ENCODE measurements around the gene RAB44.
A peak's percentile ranks its signal among the peaks of the same experiment; 100 is the strongest.

Gene RAB44

GRCh38 chr6:36668591-36668990, 29.0 kb upstream of the RAB44 start:
- no peak for DNase-seq

DNA sequence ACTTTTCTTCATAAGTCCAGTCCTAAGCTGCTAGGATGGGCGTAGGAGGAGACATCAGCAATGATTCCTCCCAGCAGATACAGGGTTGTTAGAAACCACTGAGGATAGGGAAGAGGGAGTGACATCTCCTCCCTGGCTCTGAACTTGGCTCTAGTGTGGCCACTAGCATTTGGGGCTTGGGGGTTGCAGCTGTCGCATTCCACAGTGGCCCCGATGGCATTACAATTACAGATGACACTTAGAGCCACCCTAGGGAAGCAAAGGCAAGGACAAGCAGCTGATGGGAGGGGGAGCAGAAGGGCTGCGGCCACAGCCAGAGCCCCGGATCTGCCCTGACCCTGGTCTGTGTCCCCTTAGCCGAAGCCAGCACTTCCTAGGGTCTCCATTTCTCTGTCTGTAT, 28.6 kb upstream of the RAB44 start:
- DNase-seq, result no peak

DNA sequence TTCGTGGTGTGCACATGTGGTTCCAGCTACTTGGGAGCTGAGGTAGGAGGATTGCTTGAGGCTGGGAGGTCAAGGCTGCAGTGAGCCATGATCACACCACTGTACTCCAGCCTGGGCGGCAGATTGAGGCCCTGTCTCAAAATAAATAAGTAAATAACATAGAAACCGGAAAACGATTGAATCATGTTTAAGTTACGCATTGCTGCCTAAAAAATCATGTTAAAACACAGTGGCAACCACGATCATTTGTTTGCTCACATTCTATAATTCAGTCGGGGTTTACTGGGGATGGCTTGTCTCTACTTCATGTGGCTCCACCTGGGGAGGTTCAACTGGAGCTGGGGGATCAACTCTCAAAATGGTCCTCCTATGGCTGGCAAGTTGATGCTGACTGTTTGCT, 27.4 kb upstream of the RAB44 start:
- no peak for DNase-seq

DNA sequence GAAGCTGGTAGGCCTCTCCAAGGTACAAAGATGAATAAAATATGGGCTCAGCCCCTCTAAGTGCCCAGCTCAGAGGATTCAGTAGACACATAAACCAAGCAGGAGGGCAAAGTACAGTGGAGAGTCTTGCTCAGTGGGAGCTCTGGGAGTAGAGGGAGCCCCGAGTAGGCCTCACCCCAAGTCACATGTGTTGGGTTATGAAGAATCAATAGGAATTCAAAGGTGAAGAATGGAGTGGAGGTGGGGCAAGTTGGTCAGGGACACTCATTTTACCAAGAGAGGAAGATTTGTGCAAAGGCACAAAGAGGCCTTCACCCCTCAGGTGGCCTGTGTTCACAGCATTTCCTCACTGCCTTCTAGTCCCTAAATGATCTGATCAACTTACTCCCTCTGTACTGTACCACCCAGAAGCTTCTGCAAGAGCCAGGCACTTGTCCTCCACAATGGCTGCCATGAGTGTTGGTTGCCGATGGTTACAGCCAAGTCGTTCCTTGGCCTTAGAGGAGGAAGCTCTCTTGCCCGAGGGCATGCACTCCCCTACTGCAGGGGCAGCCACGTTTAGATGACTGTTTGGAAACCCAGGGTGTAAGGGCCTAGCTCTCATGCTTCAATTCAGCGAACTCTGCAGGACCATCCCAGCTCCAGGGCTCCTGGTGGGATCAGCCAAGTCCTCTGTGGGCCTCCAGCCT, 25.8 kb upstream of the RAB44 start:
- DNase-seq, result no peak

GRCh38 chr6:36673882-36674281, 23.7 kb upstream of the RAB44 start:
- no peak for DNase-seq

GRCh38 chr6:36674942-36675341, 22.7 kb upstream of the RAB44 start:
- DNase-seq, result no peak

DNA sequence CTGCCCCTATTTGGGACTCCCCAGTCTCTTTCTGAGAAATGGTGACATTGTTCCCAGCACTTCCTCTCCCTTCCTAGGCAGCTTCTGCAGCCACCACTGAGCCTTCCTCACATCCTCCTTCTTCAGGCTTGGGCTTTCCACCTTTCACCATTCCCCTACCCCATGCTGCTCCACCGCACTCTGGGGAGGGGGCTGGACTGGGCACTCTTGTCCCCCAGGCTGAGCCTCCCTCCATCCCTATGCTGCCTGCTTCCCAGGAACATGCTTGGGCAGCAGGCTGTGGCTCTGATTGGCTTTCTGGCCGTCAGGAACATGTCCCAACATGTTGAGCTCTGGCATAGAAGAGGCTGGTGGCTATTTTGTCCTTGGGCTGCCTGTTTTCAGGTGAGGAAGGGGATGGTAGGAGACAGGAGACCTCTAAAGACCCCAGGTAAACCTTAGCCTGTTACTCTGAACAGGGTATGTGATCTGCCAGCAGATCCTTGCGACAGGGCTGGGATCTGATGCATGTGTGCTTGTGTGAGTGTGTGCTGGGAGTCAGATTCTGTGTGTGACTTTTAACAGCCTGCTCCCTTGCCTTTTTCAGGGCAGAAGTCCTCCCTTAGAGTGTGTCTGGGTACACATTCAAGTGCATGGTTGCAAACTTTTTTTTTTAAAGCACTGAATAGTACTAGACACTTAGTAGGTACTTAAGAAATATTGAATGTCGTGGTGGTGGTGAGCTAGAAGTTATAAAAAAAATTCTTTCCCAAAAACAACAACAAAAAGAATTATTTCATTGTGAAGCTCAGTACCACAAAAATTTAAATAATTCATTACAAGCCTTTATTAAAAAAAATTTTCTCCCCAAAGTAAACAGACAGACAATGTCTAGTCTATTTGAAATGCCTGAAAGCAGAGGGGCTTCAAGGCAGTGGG, 21.2 kb upstream of the RAB44 start:
- DNase-seq, result no peak

GRCh38 chr6:36677059-36677749, 20.4 kb upstream of the RAB44 start:
- no peak for DNase-seq

DNA sequence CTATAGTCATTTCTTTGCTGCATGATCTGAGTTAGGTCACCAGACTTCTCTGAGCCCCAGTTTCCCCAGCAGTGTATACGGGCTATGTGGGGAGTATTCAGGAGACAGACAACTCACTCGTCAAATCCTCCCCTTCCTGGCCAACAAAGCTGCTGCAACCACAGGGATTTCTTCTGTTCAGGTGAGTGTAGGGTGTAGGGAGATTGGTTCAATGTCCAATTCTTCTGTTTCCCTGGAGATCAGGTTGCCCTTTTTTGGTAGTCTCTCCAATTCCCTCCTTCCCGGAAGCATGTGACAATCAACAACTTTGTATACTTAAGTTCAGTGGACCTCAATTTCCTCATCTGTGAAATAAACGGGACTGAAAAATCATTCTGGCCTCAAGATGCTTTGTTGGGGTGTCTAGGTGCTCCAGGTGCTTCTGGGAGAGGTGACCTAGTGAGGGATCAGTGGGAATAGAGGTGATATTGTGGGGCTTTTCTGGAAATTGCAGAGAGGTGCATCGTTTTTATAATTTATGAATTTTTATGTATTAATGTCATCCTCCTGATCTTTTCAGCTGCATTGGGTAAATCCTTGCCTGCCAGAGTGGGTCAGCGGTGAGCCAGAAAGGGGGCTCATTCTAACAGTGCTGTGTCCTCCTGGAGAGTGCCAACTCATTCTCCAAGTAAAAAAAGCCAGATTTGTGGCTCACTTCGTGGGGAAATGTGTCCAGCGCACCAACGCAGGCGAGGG, 19.7 kb upstream of the RAB44 start:
- no peak for DNase-seq

DNA sequence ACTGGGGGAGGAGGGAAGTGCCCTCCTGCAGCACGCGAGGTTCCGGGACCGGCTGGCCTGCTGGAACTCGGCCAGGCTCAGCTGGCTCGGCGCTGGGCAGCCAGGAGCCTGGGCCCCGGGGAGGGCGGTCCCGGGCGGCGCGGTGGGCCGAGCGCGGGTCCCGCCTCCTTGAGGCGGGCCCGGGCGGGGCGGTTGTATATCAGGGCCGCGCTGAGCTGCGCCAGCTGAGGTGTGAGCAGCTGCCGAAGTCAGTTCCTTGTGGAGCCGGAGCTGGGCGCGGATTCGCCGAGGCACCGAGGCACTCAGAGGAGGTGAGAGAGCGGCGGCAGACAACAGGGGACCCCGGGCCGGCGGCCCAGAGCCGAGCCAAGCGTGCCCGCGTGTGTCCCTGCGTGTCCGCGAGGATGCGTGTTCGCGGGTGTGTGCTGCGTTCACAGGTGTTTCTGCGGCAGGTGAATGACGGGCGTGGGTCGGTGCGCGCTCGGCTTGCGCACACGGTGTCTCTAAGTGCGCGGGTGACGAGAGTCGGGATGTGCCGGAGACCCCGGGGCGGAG, 19.1 kb upstream of the RAB44 start, which contains the start of gene CDKN1A:
CDKN1A (plus strand) TSS at position 227 of the 555 bp plus-strand sequence. CDS start 5,388 bp downstream, outside the sequence.
- peak; percentile 64 to 72 for DNase-seq

- no peak for DNase-seq
Measured at GRCh38 chr6:36679043-36679833, 18.4 kb upstream of the RAB44 start.

GRCh38 chr6:36682328-36683144, 15.1 kb upstream of the RAB44 start:
- peak; percentile 32 to 39 for DNase-seq

DNA sequence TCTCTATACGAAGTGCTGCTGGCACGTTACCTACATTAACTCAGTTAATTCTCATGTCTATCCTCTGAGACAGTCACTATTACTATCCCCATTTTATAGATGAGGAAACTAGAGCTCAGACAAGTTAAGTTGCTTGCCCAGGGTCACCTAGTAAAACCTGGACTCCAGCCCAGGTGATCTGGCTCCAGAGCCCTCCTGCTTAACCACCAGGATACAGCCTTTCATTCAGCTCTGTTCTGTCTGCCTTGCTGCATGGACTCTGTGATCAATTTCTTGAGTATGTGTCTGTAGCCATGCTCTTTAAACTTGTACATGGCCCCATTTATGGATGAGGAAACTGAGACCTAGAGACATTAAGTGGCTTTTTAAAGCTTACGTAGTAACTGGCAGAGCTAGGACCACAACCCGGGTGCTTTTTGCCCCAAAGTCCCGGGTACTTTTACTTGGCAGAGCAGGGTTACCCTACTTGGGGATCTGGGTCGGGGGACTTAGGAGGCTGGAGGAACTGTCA, 14.4 kb upstream of the RAB44 start:
- no peak for DNase-seq

DNA sequence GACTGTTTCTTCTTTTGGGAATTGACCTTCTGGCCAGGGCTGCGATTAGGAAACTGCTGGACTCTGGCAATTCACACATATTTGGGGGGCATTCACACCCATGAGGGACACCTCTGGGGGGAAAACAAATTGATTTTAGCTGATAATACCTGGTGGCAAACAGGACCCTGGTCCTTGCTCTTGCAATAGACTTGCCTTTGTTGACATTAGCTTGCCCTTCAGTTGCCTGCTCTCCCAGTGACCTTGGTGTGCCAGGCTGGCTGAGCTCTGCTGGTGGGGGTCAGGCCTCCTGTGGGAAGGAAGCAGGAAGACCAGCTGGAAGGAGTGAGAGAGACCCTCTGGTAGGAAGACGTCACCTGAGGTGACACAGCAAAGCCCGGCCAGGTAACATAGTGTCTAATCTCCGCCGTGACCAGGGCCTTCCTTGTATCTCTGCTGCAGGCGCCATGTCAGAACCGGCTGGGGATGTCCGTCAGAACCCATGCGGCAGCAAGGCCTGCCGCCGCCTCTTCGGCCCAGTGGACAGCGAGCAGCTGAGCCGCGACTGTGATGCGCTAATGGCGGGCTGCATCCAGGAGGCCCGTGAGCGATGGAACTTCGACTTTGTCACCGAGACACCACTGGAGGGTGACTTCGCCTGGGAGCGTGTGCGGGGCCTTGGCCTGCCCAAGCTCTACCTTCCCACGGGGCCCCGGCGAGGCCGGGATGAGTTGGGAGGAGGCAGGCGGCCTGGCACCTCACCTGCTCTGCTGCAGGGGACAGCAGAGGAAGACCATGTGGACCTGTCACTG, 13.8 kb upstream of the RAB44 start:
- no peak for DNase-seq

- DNase-seq, result no peak
Measured at GRCh38 chr6:36684447-36684812, 13.2 kb upstream of the RAB44 start.

- no peak for DNase-seq
Measured at GRCh38 chr6:36685166-36685924, 12.3 kb upstream of the RAB44 start.

DNA sequence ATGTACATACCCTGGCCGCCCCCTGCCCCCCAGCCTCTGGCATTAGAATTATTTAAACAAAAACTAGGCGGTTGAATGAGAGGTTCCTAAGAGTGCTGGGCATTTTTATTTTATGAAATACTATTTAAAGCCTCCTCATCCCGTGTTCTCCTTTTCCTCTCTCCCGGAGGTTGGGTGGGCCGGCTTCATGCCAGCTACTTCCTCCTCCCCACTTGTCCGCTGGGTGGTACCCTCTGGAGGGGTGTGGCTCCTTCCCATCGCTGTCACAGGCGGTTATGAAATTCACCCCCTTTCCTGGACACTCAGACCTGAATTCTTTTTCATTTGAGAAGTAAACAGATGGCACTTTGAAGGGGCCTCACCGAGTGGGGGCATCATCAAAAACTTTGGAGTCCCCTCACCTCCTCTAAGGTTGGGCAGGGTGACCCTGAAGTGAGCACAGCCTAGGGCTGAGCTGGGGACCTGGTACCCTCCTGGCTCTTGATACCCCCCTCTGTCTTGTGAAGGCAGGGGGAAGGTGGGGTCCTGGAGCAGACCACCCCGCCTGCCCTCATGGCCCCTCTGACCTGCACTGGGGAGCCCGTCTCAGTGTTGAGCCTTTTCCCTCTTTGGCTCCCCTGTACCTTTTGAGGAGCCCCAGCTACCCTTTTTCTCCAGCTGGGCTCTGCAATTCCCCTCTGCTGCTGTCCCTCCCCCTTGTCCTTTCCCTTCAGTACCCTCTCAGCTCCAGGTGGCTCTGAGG, 11.5 kb upstream of the RAB44 start:
- DNase-seq, result no peak

Measured in stimulated activated CD4-positive, alpha-beta T cell treated with anti-CD3 and anti-CD28 coated beads, Interleukin-2, amount 100 ng/mL, for 48 hours (primary cell).